Testis (tissue), 3 donors: Measurements from ENCODE around the gene LDLRAD4. TPM values are rescaled to one million over a fixed set of nuclear protein-coding genes. Genes with fewer than 3 reads are reported as not detected.

Experiments used
- DNase-seq: peaks from one replicate; pipeline ENCODE4 v3.0.0-alpha.2; 2019
- H3K27ac ChIP-seq, 2 donors: fragments of 200-600 bp; sonication (generic); one replicate each; pipeline ENCODE4 v1.5.1; 2019
- H3K27me3 ChIP-seq: fragments of 200-600 bp; sonication (generic); one replicate; pipeline ENCODE4 v1.5.1; 2019
- H3K36me3 ChIP-seq: fragments of 200-600 bp; sonication (generic); one replicate; pipeline ENCODE4 v1.5.1; 2017; ENCODE audit warnings: low read depth; ENCODE audit errors: missing control alignments
- H3K4me1 ChIP-seq: fragments of 200-600 bp; sonication (generic); one replicate; pipeline ENCODE4 v1.5.1; 2019
- H3K4me3 ChIP-seq, 2 donors: fragments of 200-600 bp; sonication (generic); one replicate each; pipeline ENCODE4 v1.5.1; 2017 to 2019
- H3K9me3 ChIP-seq: fragments of 200-600 bp; sonication (generic); one replicate; pipeline ENCODE4 v1.5.1; 2017
- POLR2A ChIP-seq: fragments of 450-650 bp; IDR thresholded peaks from one replicate; pipeline ENCODE4 v1.6.1; 2017; ENCODE audit warnings: antibody characterized with exemption, mild to moderate bottlenecking, moderate library complexity
- WGBS, 2 donors: methylation state at CpG; one replicate each; pipeline ENCODE4 v1.1.5; 2018; 5-methylcytosine and 5-hydroxymethylcytosine counted together
- intact Hi-C: fragments of 100-400 bp; cut with DNase I; formaldehyde crosslinking; loops from one replicate; pipeline ENCODE4 v1.15.1; 2023; ENCODE audit warnings: low total_unique reads
- polyA plus RNA-seq: library from polyadenylated mRNA; stranded (reverse); fragments of 350-450 nt; fragmentation: Illumina TruSeq; extraction: RNeasy Lipid Tissue Mini Kit (QIAGEN cat#74804); gene quantifications from one replicate; pipeline ENCODE4 v1.2.3, GENCODE V29; 2014; ENCODE audit warnings: low read depth, low replicate concordance; ENCODE audit not compliant: insufficient read depth
- total RNA-seq, 2 donors: library from RNA; depleted of rRNA; stranded (reverse); fragments of >200 nt; gene quantifications; one replicate each; pipeline ENCODE4 v1.2.3, GENCODE V29; 2016
- TF ChIP-seq, protein P1 (sequence below), 3 experiments: fragments of 450-650 bp in 2 of 3; fragments of 200-600 bp in 1 of 3; sonication (generic) in 1 of 3; IDR thresholded peaks; one replicate each; pipeline ENCODE4 v1.5.1; 2016 to 2019; ENCODE audit warnings: antibody characterized with exemption in 3 of 3, mild to moderate bottlenecking in 2 of 3, moderate library complexity in 1 of 3

Gene LDLRAD4
- total and polyA plus RNA-seq, 3 donors from 2014 or later = 22.0 to 42.2 (median 25.9) TPM

DNA sequence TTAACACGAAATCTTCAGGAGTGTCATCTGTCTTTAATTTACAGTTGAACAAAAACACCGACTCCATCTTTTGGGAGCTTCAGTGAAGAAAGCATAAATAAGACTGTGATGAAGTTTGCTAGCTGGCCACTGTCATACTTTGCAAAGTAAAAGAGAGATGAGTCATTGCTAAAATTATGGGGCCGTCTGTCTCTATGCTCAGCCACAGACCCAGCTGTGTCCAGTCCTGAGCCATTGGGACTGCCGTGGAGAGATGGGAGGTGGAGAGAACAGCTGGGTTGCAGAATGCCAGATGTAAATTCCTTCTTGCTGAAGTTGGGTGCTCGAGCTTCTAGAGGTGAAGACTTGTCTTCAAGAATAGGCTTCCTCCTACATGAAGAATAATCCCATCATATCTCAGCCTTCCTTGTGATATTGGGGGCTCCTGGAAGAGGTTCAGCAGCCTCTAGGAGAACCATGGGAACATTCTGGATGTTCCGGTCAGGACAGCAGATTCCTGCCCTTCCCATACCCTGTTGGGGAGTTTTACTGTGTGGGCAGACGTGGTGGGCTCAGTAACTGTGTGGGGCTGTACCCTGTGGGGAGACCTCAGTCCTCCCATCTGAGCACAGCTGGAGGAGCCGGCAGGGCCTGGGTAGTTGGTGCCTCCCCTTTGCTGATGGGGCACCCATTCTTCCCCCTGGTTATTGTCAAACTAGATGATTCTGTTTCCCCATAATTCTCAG is 71.1 kb downstream of the LDLRAD4 start:
- 70 to 76% methylated on average over 7 to 8 of the region's 8 CpGs for WGBS, 2 donors
- no peak for TF ChIP-seq POLR2A
- TF ChIP-seq, protein P1, sequence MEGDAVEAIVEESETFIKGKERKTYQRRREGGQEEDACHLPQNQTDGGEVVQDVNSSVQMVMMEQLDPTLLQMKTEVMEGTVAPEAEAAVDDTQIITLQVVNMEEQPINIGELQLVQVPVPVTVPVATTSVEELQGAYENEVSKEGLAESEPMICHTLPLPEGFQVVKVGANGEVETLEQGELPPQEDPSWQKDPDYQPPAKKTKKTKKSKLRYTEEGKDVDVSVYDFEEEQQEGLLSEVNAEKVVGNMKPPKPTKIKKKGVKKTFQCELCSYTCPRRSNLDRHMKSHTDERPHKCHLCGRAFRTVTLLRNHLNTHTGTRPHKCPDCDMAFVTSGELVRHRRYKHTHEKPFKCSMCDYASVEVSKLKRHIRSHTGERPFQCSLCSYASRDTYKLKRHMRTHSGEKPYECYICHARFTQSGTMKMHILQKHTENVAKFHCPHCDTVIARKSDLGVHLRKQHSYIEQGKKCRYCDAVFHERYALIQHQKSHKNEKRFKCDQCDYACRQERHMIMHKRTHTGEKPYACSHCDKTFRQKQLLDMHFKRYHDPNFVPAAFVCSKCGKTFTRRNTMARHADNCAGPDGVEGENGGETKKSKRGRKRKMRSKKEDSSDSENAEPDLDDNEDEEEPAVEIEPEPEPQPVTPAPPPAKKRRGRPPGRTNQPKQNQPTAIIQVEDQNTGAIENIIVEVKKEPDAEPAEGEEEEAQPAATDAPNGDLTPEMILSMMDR (IDR thresholded peaks at IDR 0.05) = no peak
- no peak overlapping the region for H3K27ac ChIP-seq
- no peak overlapping the region for H3K4me3 ChIP-seq
- no peaks in the 10 kb centered on the region for H3K9me3 ChIP-seq
- DNase-seq = no peak
- H3K36me3 ChIP-seq = no peaks in the 10 kb centered on the region
- H3K27me3 ChIP-seq = no peaks in the 10 kb centered on the region
- intact Hi-C loops = no loop called here
- H3K4me1 ChIP-seq = peaks cover 6% of the 10 kb centered on the region

GRCh38 chr18:13290856-13291271 is 72.3 kb downstream of the LDLRAD4 start:
- Histone ChIP-seq H3K4me3 (no peak overlapping the region), H3K9me3 (no peaks in the 10 kb centered on the region), H3K36me3 (no peaks in the 10 kb centered on the region), H3K27ac (no peak overlapping the region), H3K4me1 (peaks cover 6% of the 10 kb centered on the region), H3K27me3 (no peaks in the 10 kb centered on the region)
- WGBS, 2 donors = 92 to 97% methylated on average over 7 of the region's 7 CpGs
- no peak for DNase-seq
- TF ChIP-seq, protein P1 (IDR thresholded peaks at IDR 0.05) = no peak
- TF ChIP-seq POLR2A = no peak
- intact Hi-C loops = no loop called here

GRCh38 chr18:13291299-13291698 is 72.7 kb downstream of the LDLRAD4 start:
- no peak for DNase-seq
- Histone ChIP-seq H3K36me3 (no peaks in the 10 kb centered on the region), H3K4me1 (peaks cover 6% of the 10 kb centered on the region), H3K27ac (no peak overlapping the region), H3K27me3 (no peaks in the 10 kb centered on the region), H3K4me3 (no peak overlapping the region), H3K9me3 (no peaks in the 10 kb centered on the region)
- 90 to 98% methylated on average over 8 of the region's 8 CpGs for WGBS, 2 donors
- no peak for TF ChIP-seq POLR2A
- intact Hi-C loops = no loop called here

GRCh38 chr18:13291745-13292447 is 73.3 kb downstream of the LDLRAD4 start:
- no peak for TF ChIP-seq POLR2A
- TF ChIP-seq, protein P1 (IDR thresholded peaks at IDR 0.05) = no peak

DNA sequence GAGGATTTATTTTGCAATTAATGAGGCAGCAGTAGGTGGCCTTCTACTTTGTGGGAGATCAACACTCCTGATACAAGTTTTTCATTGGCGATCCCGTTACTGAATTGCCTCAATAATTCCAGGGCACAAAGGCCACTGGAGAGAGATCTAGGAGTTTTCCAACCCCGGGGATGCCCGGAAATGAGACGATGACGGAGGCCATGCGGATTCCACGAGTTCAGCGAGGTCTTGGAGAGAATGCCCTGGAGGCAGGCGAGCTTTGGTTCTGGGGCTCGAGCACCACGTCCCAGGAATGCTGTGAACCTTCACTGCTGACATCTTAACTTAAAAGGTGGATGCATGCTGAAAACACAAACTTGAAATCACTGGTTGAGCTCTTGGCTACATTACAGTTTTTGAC is 74.2 kb downstream of the LDLRAD4 start:
- H3K27ac ChIP-seq = no peak overlapping the region
- H3K4me3 ChIP-seq = no peak overlapping the region
- intact Hi-C loops = no loop called here
- H3K9me3 ChIP-seq = no peaks in the 10 kb centered on the region
- WGBS, 2 donors = 93 to 97% methylated on average over 12 of the region's 12 CpGs
- no peaks in the 10 kb centered on the region for H3K27me3 ChIP-seq
- H3K36me3 ChIP-seq = no peaks in the 10 kb centered on the region
- DNase-seq = no peak
- no peak for TF ChIP-seq POLR2A
- TF ChIP-seq, protein P1 (IDR thresholded peaks at IDR 0.05) = no peak
- peaks cover 6% of the 10 kb centered on the region for H3K4me1 ChIP-seq

More at GRCh38 chr18:13291745-13292447, 73.3 kb downstream of the LDLRAD4 start:
- Histone ChIP-seq H3K36me3 (no peaks in the 10 kb centered on the region), H3K4me1 (peaks cover 6% of the 10 kb centered on the region), H3K4me3 (no peak overlapping the region), H3K9me3 (no peaks in the 10 kb centered on the region), H3K27ac (no peak overlapping the region), H3K27me3 (no peaks in the 10 kb centered on the region)
- DNase-seq = no peak
- intact Hi-C loops = no loop called here
- 74 to 79% methylated on average over 7 of the region's 7 CpGs for WGBS, 2 donors
